Measurements from ENCODE around the gene THAP7.

GRCh38 chr22:20997536-20998257 is 4.2 kb downstream of the THAP7 start:
- TF ChIP-seq POLR2AphosphoS5 (IDR thresholded peaks at IDR 0.05; ENCODE audit: insufficient read depth in 1 of 2, low read depth in 1 of 2) (no peak), CTCF (IDR thresholded peaks at IDR 0.05) (no peak)
